NCI-H2107 treated with DMSO at 0.1 percent for 48 hours (cell line): ENCODE data around the gene SHISA5.
A peak's percentile ranks its signal among the peaks of the same experiment; 100 is the strongest.
"Not testable (repeated sequence)": the region's sequence is repeated elsewhere in the genome, so short reads cannot be mapped to it uniquely, and the experiment has no call there.

Source experiments
- DNase-seq: peaks from one replicate; lab custom pipeline; 2025; ENCODE audit not compliant: unreplicated experiment; lab: John Stamatoyannopoulos, UW

The SHISA5 gene

DNA sequence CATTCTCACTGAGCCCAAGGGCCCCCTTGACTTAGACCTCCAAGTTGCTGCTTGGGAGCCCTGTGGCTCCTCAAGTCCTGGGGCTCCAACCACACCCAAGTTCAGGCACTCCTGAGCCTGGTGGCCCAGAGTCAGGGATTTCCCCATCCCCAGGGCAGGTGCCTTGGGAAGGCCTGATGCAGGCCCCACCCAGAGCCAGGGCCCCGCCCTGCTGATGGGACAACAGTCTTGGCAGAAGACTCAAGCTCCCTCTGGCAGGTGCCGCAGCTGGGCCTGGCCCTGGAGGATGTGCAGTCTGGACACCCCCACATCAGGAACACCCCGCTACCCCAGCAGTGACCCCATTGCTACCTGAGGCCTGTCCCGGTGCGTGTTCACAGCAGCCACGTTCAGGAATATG lies 17.7 kb upstream of the SHISA5 start:
- no peak for DNase-seq

DNA sequence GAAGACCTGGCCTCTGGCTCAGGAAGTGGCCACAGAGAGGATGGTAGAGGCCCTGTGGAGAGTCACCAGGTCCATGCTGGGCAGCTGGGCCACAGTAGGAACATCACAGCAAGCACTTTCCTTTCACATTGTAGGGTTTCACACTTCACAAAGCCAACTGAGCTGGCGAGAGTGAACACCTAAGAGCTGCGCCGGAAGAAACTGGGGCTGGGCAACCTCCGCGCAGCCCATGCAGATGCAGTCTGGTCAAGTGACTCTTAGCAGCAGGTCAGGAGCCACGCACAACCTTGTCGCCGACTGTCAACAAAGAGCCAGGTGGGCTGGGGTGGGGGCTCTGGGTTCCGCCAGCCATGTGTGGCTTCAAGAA lies 15.3 kb upstream of the SHISA5 start:
- DNase-seq: no peak

DNA sequence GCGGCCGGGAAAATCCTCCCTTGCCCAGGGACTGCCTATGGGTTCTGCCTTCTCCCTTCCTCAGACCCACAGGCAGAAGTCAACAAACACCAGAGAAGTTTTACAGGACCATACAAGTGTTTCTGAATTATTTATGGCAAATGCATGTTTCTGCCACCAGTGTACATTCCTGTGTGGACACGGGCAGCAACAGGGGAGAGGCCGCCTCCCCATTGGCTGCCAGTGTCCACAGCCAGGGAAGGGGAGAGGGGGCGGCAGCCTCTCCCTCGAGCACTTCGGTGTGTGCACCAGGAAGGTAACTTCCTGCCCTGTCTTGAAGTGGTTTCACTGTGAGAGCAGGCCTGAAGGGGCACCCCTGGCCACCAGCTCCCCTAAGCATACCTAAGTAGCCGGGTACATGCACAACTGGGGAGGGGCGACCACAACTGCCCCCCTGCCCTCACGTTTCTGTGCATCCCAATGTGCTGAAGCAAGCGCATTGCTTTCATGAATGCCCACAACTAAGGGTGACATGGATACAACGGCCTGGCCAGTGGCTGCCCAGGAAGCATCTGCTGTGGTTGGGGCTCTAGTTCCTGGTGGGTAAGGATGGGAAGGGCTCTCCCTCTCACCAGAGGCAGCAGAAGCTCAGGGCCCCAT lies 14.8 kb upstream of the SHISA5 start:
- no peak for DNase-seq

GRCh38 chr3:48518069-48518468 lies 14.1 kb upstream of the SHISA5 start:
- no peak for DNase-seq

GRCh38 chr3:48516571-48516970 lies 12.6 kb upstream of the SHISA5 start:
- DNase-seq: no peak

- DNase-seq: no peak
These were observed 10.7 kb upstream of the SHISA5 start for GRCh38 chr3:48514431-48515227.

- no peak for DNase-seq
These were observed 7.6 kb upstream of the SHISA5 start for GRCh38 chr3:48511551-48511950.

DNA sequence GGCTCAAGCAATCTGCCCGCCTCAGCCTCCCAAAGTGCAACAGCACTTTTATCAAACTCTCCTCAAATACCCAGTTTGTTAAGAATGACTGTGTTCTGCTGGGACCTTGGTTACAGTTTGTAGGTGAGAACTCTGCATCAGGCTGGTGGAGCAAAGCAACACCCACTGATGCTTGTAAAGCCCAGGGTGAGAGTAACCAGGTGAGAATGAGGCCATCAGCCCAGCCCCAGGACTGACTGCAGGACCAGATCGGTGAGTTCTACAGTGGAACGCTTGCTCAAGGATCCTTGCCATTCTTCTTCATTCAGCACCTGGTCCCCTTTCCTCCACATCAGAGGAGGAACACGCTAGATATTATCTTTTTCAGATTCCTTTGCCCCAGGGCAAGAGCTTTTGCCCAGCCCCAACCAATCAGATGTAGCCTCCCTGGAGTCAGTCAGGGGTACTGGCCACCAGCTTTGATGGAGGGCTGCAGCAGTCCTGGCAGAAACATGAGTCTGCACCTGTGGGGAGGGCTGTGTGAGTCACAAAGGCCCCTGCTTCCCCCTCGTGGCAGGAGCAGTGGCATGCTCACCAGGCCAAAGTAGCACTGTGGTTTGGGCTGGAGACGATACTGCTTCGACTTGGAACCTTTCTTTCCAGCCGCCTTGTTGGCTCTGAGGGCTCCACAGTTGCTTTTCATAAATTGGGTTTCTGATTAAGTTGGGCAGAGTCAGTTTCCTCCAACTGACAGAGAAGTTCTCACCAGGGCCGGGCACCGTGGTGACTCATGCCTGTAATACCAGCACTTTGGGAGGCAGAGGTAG lies 3.5 kb upstream of the SHISA5 start:
- peak; percentile 4 for DNase-seq

DNA sequence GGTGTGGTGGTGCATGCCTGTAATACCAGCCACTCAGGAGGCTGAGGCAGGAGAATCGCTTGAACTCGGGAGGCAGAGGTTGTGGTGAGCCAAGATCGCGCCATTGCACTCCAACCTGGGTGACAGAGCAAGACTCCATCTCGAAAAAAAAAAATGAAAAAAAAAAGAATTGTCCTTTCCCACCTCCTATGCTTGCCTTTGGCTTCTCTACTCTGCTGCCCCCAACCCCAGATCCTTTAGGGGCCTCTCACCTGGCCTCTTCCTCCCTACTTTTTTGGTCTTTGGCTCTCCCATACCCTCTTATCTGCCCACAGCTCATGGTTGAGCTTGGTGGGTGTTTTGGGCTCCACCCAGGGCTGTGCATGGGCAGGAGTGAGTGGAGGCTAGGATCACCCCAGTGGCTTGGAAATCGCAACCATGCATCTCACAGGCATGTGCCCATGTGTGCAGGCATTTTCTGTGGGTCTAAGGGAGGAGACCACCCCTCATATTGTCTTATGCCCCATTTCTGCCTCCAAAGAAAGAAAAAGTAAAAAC lies 2.1 kb upstream of the SHISA5 start:
- no peak for DNase-seq

- DNase-seq: no peak
These were observed 1.2 kb upstream of the SHISA5 start for GRCh38 chr3:48505146-48505545.

DNA sequence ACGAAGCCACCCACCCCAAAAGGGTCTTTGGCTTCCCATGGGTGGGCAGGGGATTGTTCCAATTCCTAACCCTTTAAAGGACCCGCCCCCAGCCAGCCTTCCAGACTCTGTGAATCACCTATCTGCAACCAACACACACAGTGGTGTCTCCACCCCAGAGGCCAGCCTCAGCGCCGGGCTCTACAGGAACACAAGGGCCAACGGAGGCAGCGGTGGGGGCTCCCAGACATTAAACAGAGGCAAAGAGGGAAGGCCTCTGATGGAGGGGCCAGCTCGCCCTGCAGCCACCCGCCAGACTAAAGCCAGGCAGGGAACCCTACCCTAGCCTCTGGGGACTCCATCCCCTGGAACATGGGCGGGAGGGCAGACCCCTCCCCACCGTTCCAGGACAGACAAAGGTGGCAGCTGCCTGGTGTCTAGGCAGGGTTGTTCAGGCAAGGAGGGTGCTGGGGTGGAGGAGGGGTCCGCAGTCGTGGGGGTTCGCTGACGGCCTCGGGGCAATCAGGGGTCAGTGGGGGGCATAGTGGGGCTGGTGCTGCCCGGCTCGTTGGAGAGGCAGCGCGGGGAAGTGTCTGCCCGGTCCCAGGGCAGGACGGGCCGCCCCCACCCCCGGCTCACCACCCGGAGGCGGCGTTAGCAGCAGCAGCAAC lies 448 bp downstream of the SHISA5 start:
- no peak for DNase-seq

- DNase-seq: no peak
These were observed 1.2 kb downstream of the SHISA5 start for GRCh38 chr3:48502728-48503168.

- no peak for DNase-seq
These were observed 1.9 kb downstream of the SHISA5 start for GRCh38 chr3:48502121-48502520.

DNA sequence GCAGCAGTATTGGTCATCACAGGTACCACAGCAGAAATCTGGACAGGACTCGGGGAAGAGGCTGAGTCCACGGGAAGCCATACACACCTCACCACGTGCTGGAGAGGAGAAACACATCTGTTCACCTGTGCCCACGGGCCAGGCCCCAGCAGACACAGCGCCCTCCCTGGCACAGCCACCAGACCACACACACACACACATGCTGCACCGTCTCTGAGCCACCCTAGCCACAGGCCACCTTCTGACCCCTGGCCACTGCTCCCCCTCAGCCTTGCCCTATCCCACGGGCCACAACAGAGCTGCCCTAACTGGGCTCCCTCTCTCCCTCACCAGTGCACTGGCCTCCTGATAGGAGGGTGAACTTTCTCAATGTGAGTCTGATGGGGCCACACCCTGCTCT lies 2.8 kb downstream of the SHISA5 start:
- DNase-seq: no peak

DNA sequence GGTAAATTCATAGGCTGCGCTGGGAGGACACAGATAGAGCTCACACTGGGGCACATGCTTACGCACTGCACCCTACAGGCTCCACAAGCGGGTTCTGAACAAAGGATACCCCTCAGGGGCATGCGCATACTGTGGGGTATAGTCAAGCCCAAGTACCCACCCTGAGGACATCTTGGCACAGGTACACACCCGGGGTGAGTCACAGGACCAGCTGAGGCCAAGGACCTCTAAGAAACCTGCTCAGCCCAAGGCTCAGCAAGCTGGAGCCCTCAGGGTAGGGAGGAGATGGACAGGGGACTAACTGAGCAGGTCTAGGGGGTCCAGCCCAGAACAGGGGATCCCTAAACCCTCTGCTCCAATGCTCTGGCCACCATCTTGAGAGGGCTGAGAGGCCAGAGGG lies 3.3 kb downstream of the SHISA5 start:
- DNase-seq: no peak

DNA sequence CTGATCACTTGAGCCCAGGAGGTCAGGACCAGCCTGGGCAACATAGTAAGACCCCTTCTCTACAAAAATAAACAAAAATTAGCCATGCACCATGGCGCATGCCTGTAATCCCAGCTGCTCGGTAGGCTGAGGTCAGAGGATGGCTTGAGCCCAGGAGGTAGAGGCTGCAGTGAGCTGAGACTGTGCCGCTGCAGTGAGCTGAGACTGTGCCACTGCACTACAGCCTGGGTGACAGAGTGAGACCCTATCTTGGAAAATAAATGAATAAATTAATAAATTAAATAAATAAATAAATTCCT lies 10.8 kb downstream of the SHISA5 start:
- no peak for DNase-seq

GRCh38 chr3:48492461-48493202 lies 11.3 kb downstream of the SHISA5 start:
- DNase-seq: no peak

DNA sequence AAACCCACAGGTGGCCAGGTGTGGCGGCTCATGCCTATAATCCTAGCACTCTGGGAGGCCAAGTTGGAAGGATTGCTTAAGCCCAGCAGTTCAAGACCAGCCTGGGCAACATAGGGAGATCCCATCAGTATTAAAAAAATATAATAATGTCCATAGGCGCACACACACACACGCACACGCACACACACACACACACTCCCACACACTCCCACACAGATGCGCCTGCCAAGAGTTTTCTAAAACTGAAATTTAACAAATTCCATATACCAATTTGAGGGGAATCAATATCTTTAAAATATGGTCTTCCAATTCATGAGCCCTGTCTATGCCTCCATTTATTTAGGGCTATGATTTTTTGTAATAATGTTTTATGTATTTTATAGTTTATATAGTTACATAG lies 17.0 kb downstream of the SHISA5 start:
- DNase-seq: no peak

DNA sequence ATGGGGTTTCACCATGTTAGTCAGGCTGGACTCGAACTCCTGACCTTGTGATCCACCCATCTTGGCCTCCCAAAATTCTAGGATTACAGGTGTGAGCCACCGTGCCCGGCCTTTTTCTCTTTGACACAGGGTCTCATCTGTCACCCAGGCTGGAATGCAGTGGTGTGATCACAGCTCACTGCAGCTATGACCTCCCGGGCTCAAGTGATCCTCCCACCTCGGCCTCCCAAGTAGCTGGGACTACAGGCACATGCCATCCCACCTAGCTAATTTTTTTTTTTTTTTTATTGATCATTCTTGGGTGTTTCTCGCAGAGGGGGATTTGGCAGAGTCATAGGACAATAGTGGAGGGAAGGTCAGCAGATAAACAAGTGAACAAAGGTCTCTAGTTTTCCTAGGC lies 21.2 kb downstream of the SHISA5 start:
- DNase-seq: not testable (repeated sequence)

GRCh38 chr3:48480891-48481290 lies 23.1 kb downstream of the SHISA5 start:
- not testable (repeated sequence) for DNase-seq
